ENCODE data around the gene POLR3C.
"Not testable (repeated sequence)": the region's sequence is repeated elsewhere in the genome, so short reads cannot be mapped to it uniquely, and the experiment has no call there.

The POLR3C gene

GRCh38 chr1:145822779-145823331, 1.1 kb upstream of the POLR3C start:
- DNase-seq, result not testable (repeated sequence)

- DNase-seq, result no peak
These were observed 471 bp downstream of the POLR3C start for GRCh38 chr1:145824499-145824842.

DNA sequence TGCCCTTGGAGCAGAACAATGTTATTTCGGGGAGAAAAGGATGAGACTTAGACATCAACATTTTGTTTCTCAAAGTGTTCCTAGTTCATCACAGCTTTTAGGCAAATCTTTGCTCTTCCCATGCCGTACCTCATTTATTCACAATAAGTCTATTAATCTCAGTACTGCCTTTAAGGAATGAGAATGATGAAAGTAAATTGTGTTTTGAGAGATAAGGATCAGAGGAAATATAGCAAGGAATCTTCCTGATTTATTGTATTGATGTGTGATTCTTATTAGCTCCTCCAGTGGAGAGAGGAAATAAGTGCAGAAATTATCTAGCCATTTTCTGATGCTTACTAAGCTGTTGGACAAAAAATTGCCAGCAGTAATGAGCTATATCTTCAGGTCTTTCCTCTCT, 2.0 kb downstream of the POLR3C start:
- no peak for DNase-seq

DNA sequence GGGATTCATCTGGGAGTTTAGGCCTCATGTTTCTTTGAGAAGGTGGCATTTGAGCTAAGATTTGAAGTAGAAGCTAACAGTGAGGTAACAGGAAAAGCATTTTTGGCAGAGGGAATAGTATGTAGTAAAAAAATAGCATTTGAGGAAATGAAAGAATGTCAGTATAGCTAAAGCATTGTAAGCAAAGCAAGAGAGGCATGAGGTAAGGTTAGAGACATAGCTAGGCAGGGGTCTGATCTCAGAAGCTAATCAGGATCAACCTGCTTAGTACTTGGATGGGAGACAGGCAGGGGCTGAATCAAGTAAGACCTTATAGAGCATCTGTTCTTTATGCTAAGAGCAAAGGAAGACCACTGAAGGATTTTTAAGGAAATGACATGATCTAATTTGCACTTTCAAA, 4.0 kb downstream of the POLR3C start:
- DNase-seq, result no peak

DNA sequence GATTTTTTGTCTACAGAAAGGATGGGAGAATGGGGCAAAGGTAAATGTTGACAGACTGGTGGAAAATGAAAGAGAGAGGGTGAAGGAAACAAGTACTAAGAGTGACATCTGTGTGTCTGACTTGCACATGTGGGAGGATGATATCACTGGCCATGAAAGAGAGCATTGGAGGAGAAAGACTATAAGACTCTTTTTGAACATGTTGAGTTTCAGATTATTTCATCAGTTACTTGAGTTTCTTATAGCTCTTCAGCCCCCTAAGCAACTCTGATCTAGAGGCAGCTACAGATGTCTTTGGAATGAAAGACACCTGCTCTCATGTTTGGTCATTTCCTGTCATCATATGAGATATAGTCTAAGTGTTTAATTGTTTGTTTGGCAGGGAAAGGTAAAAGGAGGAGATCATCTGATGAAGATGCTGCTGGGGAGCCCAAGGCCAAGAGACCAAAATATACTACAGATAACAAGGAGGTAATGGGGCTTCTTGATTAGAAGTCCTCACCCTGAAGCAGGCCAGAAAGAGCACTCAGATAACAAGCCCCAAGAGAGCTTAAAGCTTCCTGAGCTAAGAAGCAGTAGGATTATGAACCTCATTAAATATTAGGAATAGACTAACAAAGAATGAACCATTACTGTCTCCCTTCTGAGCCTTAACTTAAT, 4.5 kb downstream of the POLR3C start:
- DNase-seq, result no peak

- DNase-seq, result not testable (repeated sequence)
These were observed 6.8 kb downstream of the POLR3C start for GRCh38 chr1:145830810-145831209.

DNA sequence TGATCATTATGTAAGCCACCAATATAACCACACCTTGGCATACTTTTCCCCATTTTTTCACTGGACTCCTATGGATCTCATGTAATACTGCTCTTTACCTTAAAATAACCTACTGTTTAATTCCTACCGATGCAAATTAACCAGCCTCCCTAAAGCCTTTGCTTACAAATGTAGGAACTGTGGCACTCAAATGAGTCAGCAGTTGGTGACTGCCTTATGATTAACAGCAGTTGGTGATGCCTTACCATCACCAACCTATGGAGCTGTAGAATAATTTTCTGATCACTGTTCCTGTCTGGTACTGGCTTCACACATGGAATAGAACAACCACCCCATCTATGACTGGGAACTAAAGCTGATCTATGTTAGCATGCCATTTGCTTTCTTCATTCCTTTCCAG, 13.7 kb downstream of the POLR3C start:
- DNase-seq, result no peak

DNA sequence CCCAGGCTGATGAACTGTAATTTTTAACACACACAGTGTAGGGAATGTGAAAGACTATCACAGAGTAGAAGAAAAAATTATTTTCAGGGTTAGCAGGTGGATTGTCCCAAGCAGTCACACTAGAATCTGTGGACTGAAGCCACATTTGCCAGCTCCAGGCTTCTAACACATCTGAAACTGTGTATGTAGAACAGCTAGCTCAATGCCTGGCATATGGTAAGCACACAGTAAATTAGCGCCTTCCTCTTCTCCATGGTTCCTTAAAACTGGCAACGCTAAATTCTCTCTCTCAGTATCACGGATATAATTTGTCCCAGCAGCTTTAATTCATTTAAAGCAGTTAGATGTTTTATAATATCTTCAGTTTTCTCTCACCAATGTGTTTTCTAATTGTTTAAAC, 19.0 kb downstream of the POLR3C start:
- no peak for DNase-seq

DNA sequence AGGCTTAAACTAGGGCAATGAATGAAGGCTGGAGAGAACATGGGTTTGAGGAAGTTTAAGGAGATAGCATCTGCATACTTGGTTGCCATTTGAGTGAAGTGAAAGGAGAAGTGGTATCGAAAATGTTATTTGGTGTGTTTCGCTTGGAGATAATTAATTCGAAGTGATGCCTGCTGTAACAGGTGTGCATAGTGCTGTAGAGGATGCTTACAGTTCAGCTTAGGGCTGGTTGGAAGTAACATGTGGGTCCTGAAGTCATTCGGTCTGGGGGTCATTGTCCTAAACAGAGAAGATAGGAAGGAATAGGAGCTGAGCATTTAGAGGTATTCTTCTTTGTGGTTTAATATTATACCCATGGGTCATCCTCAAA, 21.1 kb downstream of the POLR3C start:
- DNase-seq, result peak; percentile 53

GRCh38 chr1:145845514-145846161, 21.6 kb downstream of the POLR3C start, which contains the start of gene NUDT17:
Gene NUDT17 (plus strand): TSS chr1:145845630. CDS start chr1:145845641, 11 bp downstream.
- peak; percentile 53 for DNase-seq

DNA sequence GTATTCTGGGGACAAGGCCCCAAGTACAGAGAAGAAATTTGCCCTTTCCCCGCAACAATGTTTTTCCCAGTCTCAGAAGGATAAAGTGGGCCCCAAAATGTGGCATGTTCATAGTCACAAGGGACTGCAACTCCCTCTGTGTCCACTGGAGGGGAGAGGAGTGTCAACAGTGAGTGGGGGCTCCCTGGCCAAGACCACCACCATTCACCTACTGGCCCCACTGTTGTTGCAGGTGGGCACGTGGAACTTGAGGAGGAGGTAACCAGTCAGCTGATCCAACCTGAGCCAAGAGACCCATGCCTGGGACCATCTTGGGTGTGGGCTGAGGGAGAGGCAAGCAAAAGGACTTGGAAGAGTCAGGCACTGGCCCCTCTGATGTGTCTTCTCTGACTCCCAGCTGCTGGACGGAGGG, 22.2 kb downstream of the POLR3C start:
- DNase-seq, result no peak

GRCh38 chr1:145847827-145848226, 23.8 kb downstream of the POLR3C start:
- DNase-seq, result no peak

DNA sequence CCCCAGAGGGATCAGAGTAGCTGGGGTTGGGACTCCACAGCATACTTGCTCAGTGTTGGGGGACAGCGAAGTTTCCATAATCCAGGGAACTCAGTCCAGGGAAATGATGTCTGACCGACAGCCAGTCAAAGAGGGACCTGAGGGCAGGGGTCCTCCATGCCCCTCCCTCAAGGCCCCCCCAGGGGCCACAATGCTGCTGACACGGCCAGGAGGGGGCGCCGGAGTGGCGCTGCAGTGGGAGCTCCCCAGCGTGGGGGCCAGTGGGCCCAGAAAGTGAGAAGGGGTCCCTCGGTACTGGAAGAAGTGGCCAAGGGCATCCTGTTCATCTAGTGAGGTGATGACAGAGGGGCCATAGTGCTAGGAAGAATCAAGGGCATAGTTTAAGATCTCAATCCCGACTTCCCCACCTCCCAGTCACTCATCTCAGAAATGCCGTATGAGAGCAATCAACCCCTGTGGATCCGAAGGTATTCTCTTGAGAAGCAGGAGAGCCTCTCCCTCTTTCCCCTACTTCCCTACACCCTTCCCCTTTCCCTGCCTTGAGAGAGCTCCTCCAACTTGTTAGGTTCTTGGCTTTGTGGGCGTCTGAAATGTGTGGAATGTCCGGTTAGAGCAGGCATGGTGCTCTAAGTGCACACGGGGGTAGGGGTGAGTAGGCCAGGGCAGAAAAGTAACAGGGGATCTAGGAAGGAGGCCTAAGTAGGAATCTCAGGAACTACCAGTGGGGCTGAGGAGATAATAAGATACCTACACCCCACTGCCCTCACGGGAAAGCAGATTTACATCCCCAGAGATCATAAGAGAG, 25.6 kb downstream of the POLR3C start:
- no peak for DNase-seq

DNA sequence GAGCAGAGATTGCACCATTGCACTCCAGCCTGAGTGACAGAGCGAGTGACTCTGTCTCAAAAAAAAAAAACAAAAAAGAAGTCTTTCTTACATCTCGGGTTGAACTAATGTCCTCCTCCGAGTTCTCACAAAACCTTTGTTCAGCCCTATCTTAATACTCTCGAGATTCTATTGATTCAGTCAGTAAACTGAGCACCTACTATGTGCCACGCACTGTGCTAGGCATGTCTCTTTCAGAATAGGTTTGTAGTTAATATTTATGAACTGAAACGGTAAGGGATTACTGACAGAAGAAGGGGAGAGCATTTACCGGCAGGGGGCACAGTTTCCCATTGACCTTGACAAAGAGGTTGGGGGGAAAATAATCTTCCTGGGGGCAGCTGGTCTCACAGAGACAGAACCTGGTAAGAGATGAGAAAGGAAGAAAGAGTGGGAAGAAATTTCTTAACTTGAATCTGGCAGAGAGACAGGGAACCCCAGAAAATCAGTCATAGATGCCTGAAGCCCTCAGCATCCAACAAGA, 31.5 kb downstream of the POLR3C start:
- DNase-seq, result no peak

- DNase-seq, result no peak
These were observed 33.2 kb downstream of the POLR3C start for GRCh38 chr1:145857170-145857569.

DNA sequence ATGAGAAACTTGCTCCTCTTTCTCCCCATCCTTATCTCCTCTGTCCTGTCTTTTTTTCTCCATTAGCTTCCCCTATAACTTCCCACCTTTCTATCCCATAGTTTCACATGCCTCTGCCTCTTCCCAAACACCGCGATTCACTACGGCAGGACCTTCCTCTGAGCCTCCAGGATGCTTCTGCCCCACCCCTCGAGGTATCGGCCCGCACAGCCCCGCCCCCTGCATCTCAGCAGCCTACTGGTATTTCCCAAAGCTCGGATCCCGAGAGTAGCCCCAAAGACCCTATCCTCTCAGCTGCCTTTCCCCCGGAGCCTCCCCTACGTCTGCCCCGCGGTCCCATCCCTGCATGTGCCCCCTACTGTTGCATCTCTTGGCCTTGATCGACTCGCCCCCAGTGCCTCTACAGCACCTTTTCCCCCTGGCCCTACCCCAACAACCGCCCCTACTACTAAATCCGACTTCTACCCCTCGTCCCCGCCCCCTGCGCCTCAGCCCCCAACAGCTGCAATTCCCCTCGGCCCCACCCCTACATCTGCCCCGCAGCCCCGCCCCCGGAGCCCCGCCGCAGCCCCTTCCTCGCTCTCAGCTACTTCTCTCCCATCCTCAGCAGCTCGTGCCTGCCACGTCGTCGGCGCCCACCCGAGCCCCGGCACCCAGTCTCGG, 34.4 kb downstream of the POLR3C start:
- no peak for DNase-seq

- peak; percentile 81 for DNase-seq
These were observed 35.0 kb downstream of the POLR3C start, which contains the start of gene PIAS3 for GRCh38 chr1:145858901-145859490. Gene PIAS3 (minus strand): TSS chr1:145859081. CDS start chr1:145858990, 91 bp downstream.

- peak; percentile 67 for DNase-seq
These were observed 35.6 kb downstream of the POLR3C start for GRCh38 chr1:145859491-145860023.

- DNase-seq, result no peak
These were observed 39.5 kb downstream of the POLR3C start for GRCh38 chr1:145863282-145864018.

DNA sequence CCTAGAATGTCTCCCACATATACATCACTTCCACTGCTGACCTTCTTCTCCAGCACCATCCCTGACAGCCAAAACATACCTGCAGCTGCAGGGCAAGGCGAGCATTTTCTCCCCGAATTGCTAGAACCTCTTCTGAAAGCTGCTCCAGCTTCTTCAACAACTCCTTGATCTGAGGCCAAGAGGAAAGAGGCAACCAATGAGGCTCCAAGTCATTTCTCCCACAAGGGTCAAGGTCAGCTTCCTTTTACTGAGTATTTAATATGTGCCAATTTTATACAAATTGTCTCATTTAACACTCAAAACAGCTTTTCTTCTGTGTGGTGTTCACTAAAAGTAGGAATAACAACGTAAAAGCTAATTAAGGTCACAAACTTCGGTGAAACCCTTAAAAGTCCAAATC, 44.2 kb downstream of the POLR3C start:
- no peak for DNase-seq
